Heart right ventricle (tissue), 16 donors: ENCODE measurements around the gene UTF1. TPM values are rescaled to one million over a fixed set of nuclear protein-coding genes. Genes with fewer than 3 reads are reported as not detected.

Experiments used
- ATAC-seq, 8 donors: fragments of 200-7000 bp; cut with Tn5 transposase; one replicate each; pipeline ENCODE4 v1.9.1; 2020; ENCODE audit warnings: mild to moderate bottlenecking in 8 of 8, moderate library complexity in 8 of 8, moderate number of reproducible peaks in 1 of 8
- DNase-seq, 2 donors: peaks; one replicate each; pipeline ENCODE4 v3.0.0-alpha.2; 2020
- H3K27ac ChIP-seq, 10 donors: fragments of 200-600 bp; sonication (generic) in 2 of 10; one replicate each; pipeline versions ENCODE4 v1.5.0 to v1.8.0; 2020 to 2022; ENCODE audit warnings: mild to moderate bottlenecking in 3 of 10
- H3K27me3 ChIP-seq, 7 donors: fragments of 200-600 bp; one replicate each; pipeline ENCODE4 v1.8.0; 2021 to 2022; ENCODE audit warnings: mild to moderate bottlenecking in 2 of 7
- H3K36me3 ChIP-seq, 9 donors: fragments of 200-600 bp; sonication (generic) in 1 of 9; one replicate each; pipeline versions ENCODE4 v1.5.0 to v1.8.0; 2020 to 2022; ENCODE audit warnings: mild to moderate bottlenecking in 2 of 9
- H3K4me1 ChIP-seq, 9 donors: fragments of 200-600 bp; sonication (generic) in 1 of 9; one replicate each; pipeline versions ENCODE4 v1.5.0 to v1.8.0; 2020 to 2022; ENCODE audit warnings: mild to moderate bottlenecking in 4 of 9
- H3K4me3 ChIP-seq, 10 donors: fragments of 200-600 bp; sonication (generic) in 2 of 10; one replicate each; pipeline versions ENCODE4 v1.5.0 to v1.8.0; 2020 to 2022; ENCODE audit warnings: mild to moderate bottlenecking in 7 of 10, moderate library complexity in 2 of 10
- H3K9me3 ChIP-seq, 11 donors: fragments of 200-600 bp in 10 of 11; sonication (generic) in 2 of 11; one replicate each; pipeline versions ENCODE4 v1.5.0 to v1.8.0; 2013 to 2022; ENCODE audit warnings: mild to moderate bottlenecking in 2 of 11, control low read depth in 1 of 11, moderate library complexity in 1 of 11
- CTCF ChIP-seq, 9 donors: fragments of 200-600 bp; sonication (generic) in 2 of 9; IDR thresholded peaks; one replicate each; pipeline versions ENCODE4 v1.5.0 to v1.8.0; 2021 to 2022; ENCODE audit warnings: antibody characterized with exemption in 9 of 9, mild to moderate bottlenecking in 5 of 9, moderate library complexity in 1 of 9
- WGBS, 2 donors: extraction: QIAGEN DNeasy Blood & Tissue Kit; methylation state at CpG; one replicate each; pipeline ENCODE4 v1.1.7; 2013; ENCODE audit warnings: inconsistent platforms in 1 of 2; 5-methylcytosine and 5-hydroxymethylcytosine counted together
- intact Hi-C, 10 donors: fragments of 100-400 bp; cut with DNase I; formaldehyde crosslinking; loops; one replicate each; pipeline versions ENCODE4 v1.11.1 to v1.14.2; 2022
- polyA plus RNA-seq, 2 donors: library from polyadenylated mRNA; stranded (reverse); fragments of 200-250 nt; gene quantifications; one replicate each; pipeline ENCODE4 v1.2.3, GENCODE V29; 2013
- total RNA-seq, 10 donors: library from RNA; stranded (reverse); fragmentation: NEBNext Ultra II Directional in 3 of 10; extraction: Animal tissue kit (Norgen Biotek cat#: 25700) in 3 of 10; gene quantifications; one replicate each; pipeline versions ENCODE4 v1.2.1 to v1.2.4, GENCODE V29; 2021 to 2023
- donor health status: Arrhythmogenic right ventricular cardiomyopathy.
- donor health status: ischemic (EF 13 %, LVEDD 7.1; RV severe dilation, severe dysfunction).
- donor health status: healthy with polysubstance abuse.
- donor health status: DM: no; HTN: yes; CAD: no.
- donor health status: DM: no; HTN: no; CAD: no.
- donor health status: ischemic (EF 25% LVEDD 6.9; RV normal size, moderate dysfunction).
- donor health status: ischemic (EF 25% LVEDD 5.7; RV mildly dilated, moderate dysfunction).
- donor health status: healthy.
- donor health status: DM: yes; HTN: yes; CAD: no.
- donor health status: Ischemic cardiomyopathy.
- donor health status: ischemic (EF 35%, LVEDD 5.7; RV mildly dilated, moderate dysfunction).
- donor health status: nonischemic (EF 11% LVEDD 7.7; RV severe dilation, severe dysfunction).
- donor health status: DM: yes; HTN: yes; CAD: no.
- donor health status: PGD.
- donor health status: ischemic (EF 29% LVEDD 5.4; RV normal size, mild dysfunction).
- donor health status: nonischemic (EF 23%, LVEDD 6.1; RV moderate dilation, normal function).

UTF1 gene
- total and polyA plus RNA-seq, 12 donors, result not detected

- Histone ChIP-seq H3K4me3 (no peak overlapping the region), H3K27me3 (peaks cover 0 to 53% (median 11%) of the 10 kb centered on the region in 7 donors), H3K36me3 (no peaks in the 10 kb centered on the region), H3K27ac (no peak overlapping the region), H3K4me1 (no peaks in the 10 kb centered on the region), H3K9me3 (no peaks in the 10 kb centered on the region)
- WGBS, 2 donors, result 44 to 50% methylated on average over 33 to 38 of the region's 38 CpGs
- no peak for TF ChIP-seq CTCF (IDR thresholded peaks at IDR 0.05)
- ATAC-seq, result no peak
- DNase-seq, result peak in 1 of 2 donors; percentile 12
- intact Hi-C loops, result no loop called here
Observed at GRCh38 chr10:133199992-133200611, 29.9 kb upstream of the UTF1 start.

- Histone ChIP-seq H3K27me3 (peaks cover 0 to 50% (median 11%) of the 10 kb centered on the region in 7 donors), H3K36me3 (no peaks in the 10 kb centered on the region), H3K9me3 (no peaks in the 10 kb centered on the region), H3K4me1 (no peaks in the 10 kb centered on the region), H3K4me3 (no peak overlapping the region), H3K27ac (no peak overlapping the region)
- no peak for TF ChIP-seq CTCF (IDR thresholded peaks at IDR 0.05)
- no peak for ATAC-seq
- WGBS, 2 donors, result 76 to 90% methylated on average over 15 of the region's 15 CpGs
- DNase-seq, result peak in 1 of 2 donors; percentile 9
- intact Hi-C loops, result no loop called here
Observed at GRCh38 chr10:133200621-133201031, 29.4 kb upstream of the UTF1 start.

- ATAC-seq (no peak), DNase-seq (peak in 1 of 2 donors; percentile 9)
- Histone ChIP-seq H3K27me3 (peaks cover 0 to 44% (median 11%) of the 10 kb centered on the region in 7 donors), H3K36me3 (no peaks in the 10 kb centered on the region), H3K4me1 (no peaks in the 10 kb centered on the region), H3K27ac (no peak overlapping the region), H3K9me3 (no peaks in the 10 kb centered on the region), H3K4me3 (no peak overlapping the region)
- no peak for TF ChIP-seq CTCF (IDR thresholded peaks at IDR 0.05)
- WGBS, 2 donors, result 87 to 91% methylated on average over 57 of the region's 57 CpGs
- intact Hi-C loops, result no loop called here
Observed at GRCh38 chr10:133201151-133201947, 28.7 kb upstream of the UTF1 start.

GRCh38 chr10:133201948-133202725, 27.9 kb upstream of the UTF1 start:
- WGBS, 2 donors, result 74 to 76% methylated on average over 29 of the region's 29 CpGs
- ATAC-seq (no peak), DNase-seq (peak in 1 of 2 donors; percentile 3)
- Histone ChIP-seq H3K9me3 (no peaks in the 10 kb centered on the region), H3K27me3 (peaks cover 0 to 44% (median 11%) of the 10 kb centered on the region in 7 donors), H3K36me3 (no peaks in the 10 kb centered on the region), H3K27ac (no peak overlapping the region), H3K4me3 (no peak overlapping the region), H3K4me1 (no peaks in the 10 kb centered on the region)
- intact Hi-C loops, result no loop called here
- TF ChIP-seq CTCF (IDR thresholded peaks at IDR 0.05), result no peak
